GM13976 (cell line): ENCODE data around the gene TFG.

Source experiments
- DNase-seq: peaks from one replicate; pipeline ENCODE4 v3.0.0; 2012; ENCODE audit warnings: low spot score
- CTCF ChIP-seq: IDR thresholded peaks from 2 replicates; pipeline ENCODE4 v1.5.1; 2012; ENCODE audit warnings: borderline replicate concordance, mild to moderate bottlenecking; ENCODE audit not compliant: insufficient read depth; ENCODE audit errors: extremely low read depth, missing control alignments, control extremely low read depth
- in situ Hi-C: fragments of 300-500 bp; cut with MboI; formaldehyde crosslinking; loops from one replicate; pipeline ENCODE4 v1.12.0; 2022; ENCODE audit warnings: low sequenced_read_pairs, mixed read lengths, inconsistent platforms; ENCODE audit not compliant: unreplicated experiment

Gene TFG

GRCh38 chr3:100682056-100682853, 27.0 kb upstream of the TFG start:
- in situ Hi-C loops, result no loop called here
- no peak for TF ChIP-seq CTCF
- DNase-seq, result no peak

- in situ Hi-C loops, result no loop called here
These were observed 26.2 kb upstream of the TFG start for GRCh38 chr3:100682854-100683760.

GRCh38 chr3:100693225-100693624, 16.1 kb upstream of the TFG start:
- TF ChIP-seq CTCF, result no peak
- DNase-seq, result no peak
- in situ Hi-C loops, result no loop called here

More at GRCh38 chr3:100682854-100683760, 26.2 kb upstream of the TFG start:
- DNase-seq, result no peak
- no peak for TF ChIP-seq CTCF

- TF ChIP-seq CTCF, result no peak
- in situ Hi-C loops, result no loop called here
- no peak for DNase-seq
These were observed 13.6 kb upstream of the TFG start for GRCh38 chr3:100695696-100696095.

GRCh38 chr3:100696161-100696560, 13.1 kb upstream of the TFG start:
- in situ Hi-C loops, result no loop called here
- DNase-seq, result no peak
- TF ChIP-seq CTCF, result no peak

- in situ Hi-C loops, result no loop called here
- no peak for DNase-seq
- no peak for TF ChIP-seq CTCF
These were observed 12.1 kb upstream of the TFG start for GRCh38 chr3:100697172-100697571.
